ENCODE measurements around the gene MRPL12. TPM values are rescaled to one million over a fixed set of nuclear protein-coding genes. Genes with fewer than 3 reads are reported as not detected.

MRPL12 gene
- total and polyA plus RNA-seq, 9 of the 15 experiments (the other 6 are each of a cell fraction or from before 2014, with no cell fraction given): 0.94 to 338 (median 100) TPM

GRCh38 chr17:81684442-81684911 is 18.7 kb upstream of the MRPL12 start (continued):
- TF ChIP-seq, protein P1, sequence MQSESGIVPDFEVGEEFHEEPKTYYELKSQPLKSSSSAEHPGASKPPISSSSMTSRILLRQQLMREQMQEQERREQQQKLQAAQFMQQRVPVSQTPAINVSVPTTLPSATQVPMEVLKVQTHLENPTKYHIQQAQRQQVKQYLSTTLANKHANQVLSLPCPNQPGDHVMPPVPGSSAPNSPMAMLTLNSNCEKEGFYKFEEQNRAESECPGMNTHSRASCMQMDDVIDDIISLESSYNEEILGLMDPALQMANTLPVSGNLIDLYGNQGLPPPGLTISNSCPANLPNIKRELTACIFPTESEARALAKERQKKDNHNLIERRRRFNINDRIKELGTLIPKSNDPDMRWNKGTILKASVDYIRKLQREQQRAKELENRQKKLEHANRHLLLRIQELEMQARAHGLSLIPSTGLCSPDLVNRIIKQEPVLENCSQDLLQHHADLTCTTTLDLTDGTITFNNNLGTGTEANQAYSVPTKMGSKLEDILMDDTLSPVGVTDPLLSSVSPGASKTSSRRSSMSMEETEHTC (IDR thresholded peaks at IDR 0.05): no peak
- TF ChIP-seq KLF10 (CRISPR knock-in tag; IDR thresholded peaks at IDR 0.05): no peak
- peak in 1 of 2 experiments; percentile 95; a peak in 2 of 3 replicates for TF ChIP-seq CBX3 (IDR thresholded peaks at IDR 0.05; ENCODE audit: borderline replicate concordance in 1 of 2, low read length in 2 of 2)
- TF ChIP-seq MXD1 (CRISPR knock-in tag; IDR thresholded peaks at IDR 0.05; ENCODE audit: borderline replicate concordance, poor library complexity, severe bottlenecking): no peak
- no peak for TF ChIP-seq GATA2 (CRISPR knock-in tag; IDR thresholded peaks at IDR 0.05)
- TF ChIP-seq OTX1 (CRISPR knock-in tag; IDR thresholded peaks at IDR 0.05): no peak
- no peak for TF ChIP-seq PPARD (CRISPR knock-in tag; IDR thresholded peaks at IDR 0.05)
- TF ChIP-seq JUNB (CRISPR knock-in tag; conservative IDR thresholded peaks at IDR 0.05): no peak
- no peak for TF ChIP-seq TGIF2 (CRISPR knock-in tag; IDR thresholded peaks at IDR 0.05)
- 0 out of 2 replicates have a peak, but pooled peaks have one; percentile 30 for TF ChIP-seq ZNF282 (CRISPR knock-in tag; IDR thresholded peaks at IDR 0.05)
- TF ChIP-seq TCF7 (IDR thresholded peaks at IDR 0.05; ENCODE audit: borderline replicate concordance): no peak
